Effector CD4-positive, alpha-beta T cell (primary cell): ENCODE measurements around the gene LSAMP.

ENCODE experiments used
- DNase-seq: peaks from one replicate; pipeline ENCODE4 v3.0.0-alpha.2; 2020

LSAMP gene

GRCh38 chr3:116160594-116160993 lies 284.7 kb downstream of the LSAMP start:
- no peak for DNase-seq

GRCh38 chr3:116155841-116156240 lies 289.4 kb downstream of the LSAMP start:
- DNase-seq, result no peak

GRCh38 chr3:116154389-116154788 lies 290.9 kb downstream of the LSAMP start:
- DNase-seq, result no peak

- DNase-seq, result no peak
Observed at GRCh38 chr3:116153174-116153573, 292.1 kb downstream of the LSAMP start.

- DNase-seq, result no peak
Observed at GRCh38 chr3:116150655-116151167, 294.6 kb downstream of the LSAMP start.

- no peak for DNase-seq
Observed at GRCh38 chr3:116148881-116149851, 296.1 kb downstream of the LSAMP start.

- no peak for DNase-seq
Observed at GRCh38 chr3:116145613-116146012, 299.7 kb downstream of the LSAMP start.

- DNase-seq, result no peak
Observed at GRCh38 chr3:116141724-116142123, 303.6 kb downstream of the LSAMP start.

GRCh38 chr3:116140100-116140689 lies 305.1 kb downstream of the LSAMP start:
- no peak for DNase-seq

GRCh38 chr3:116139641-116140040 lies 305.6 kb downstream of the LSAMP start:
- DNase-seq, result no peak

GRCh38 chr3:116135457-116136085 lies 309.7 kb downstream of the LSAMP start:
- no peak for DNase-seq

- DNase-seq, result no peak
Observed at GRCh38 chr3:116129187-116129946, 315.9 kb downstream of the LSAMP start.

GRCh38 chr3:116127464-116127863 lies 317.8 kb downstream of the LSAMP start:
- no peak for DNase-seq

- DNase-seq, result no peak
Observed at GRCh38 chr3:116124166-116124565, 321.1 kb downstream of the LSAMP start.

- no peak for DNase-seq
Observed at GRCh38 chr3:116118475-116119169, 326.7 kb downstream of the LSAMP start.

- no peak for DNase-seq
Observed at GRCh38 chr3:116114586-116114985, 330.7 kb downstream of the LSAMP start.

GRCh38 chr3:116112696-116113095 lies 332.6 kb downstream of the LSAMP start:
- DNase-seq, result no peak

GRCh38 chr3:116111765-116112164 lies 333.5 kb downstream of the LSAMP start:
- DNase-seq, result no peak

- no peak for DNase-seq
Observed at GRCh38 chr3:116103868-116104530, 341.3 kb downstream of the LSAMP start.

- DNase-seq, result no peak
Observed at GRCh38 chr3:116102037-116102436, 343.2 kb downstream of the LSAMP start.

- DNase-seq, result no peak
Observed at GRCh38 chr3:116097226-116097625, 348.1 kb downstream of the LSAMP start.
